Caco-2 (cell line): ENCODE data around the gene MTRF1. TPM values are rescaled to one million over a fixed set of nuclear protein-coding genes. Genes with fewer than 3 reads are reported as not detected.

Source experiments
- BruUV-seq: library from RNA; stranded (reverse); fragments of 400-500 nt; replicated peaks from 2 replicates; lab custom pipeline; 2021; lab: Mats Ljungman, UMichigan
- CTCF ChIA-PET: fragments of 300-600 bp; sonication (Branson Sonifier 250); formaldehyde crosslinking; loops from one replicate; lab custom pipeline; 2022; ENCODE audit warnings: antibody characterized with exemption; lab: Charles Lee
- POLR2A ChIA-PET: fragments of 300-600 bp; sonication (Branson Sonifier 250); formaldehyde crosslinking; loops from one replicate; lab custom pipeline; 2022; ENCODE audit warnings: antibody characterized with exemption; lab: Charles Lee
- DNase-seq, 2 experiments: peaks; one replicate each; pipeline versions ENCODE4 v3.0.0 to v3.0.0-alpha.2; 2020 to 2022
- H3K27me3 ChIP-seq: replicated peaks from 2 replicates; pipeline ENCODE4 v1.6.0; 2011; ENCODE audit warnings: low read length; ENCODE audit not compliant: control insufficient read depth, insufficient read depth
- H3K36me3 ChIP-seq: 2 replicates; pipeline ENCODE4 v1.5.1; 2011; ENCODE audit warnings: low read length; ENCODE audit not compliant: control insufficient read depth, insufficient read depth
- H3K4me1 ChIP-seq: fragments of 250-450 bp; sonication (Bioruptor Pico); 2 replicates; pipeline ENCODE4 v1.5.1; 2020; ENCODE audit warnings: mild to moderate bottlenecking
- H3K4me3 ChIP-seq: 2 replicates; pipeline ENCODE4 v1.5.1; 2011; ENCODE audit warnings: low read depth, mild to moderate bottlenecking, control low read depth, low read length
- H3K9me3 ChIP-seq: fragments of 250-450 bp; sonication (Bioruptor Pico); 2 replicates; pipeline ENCODE4 v1.5.1; 2020; ENCODE audit warnings: mild to moderate bottlenecking, moderate library complexity
- H3K27ac Mint-ChIP-seq: one replicate; pipeline ENCODE4 v1.8.0; 2022; ENCODE audit warnings: mixed read lengths; ENCODE audit not compliant: unreplicated experiment
- H3K27me3 Mint-ChIP-seq: one replicate; pipeline ENCODE4 v1.8.0; 2022; ENCODE audit warnings: mixed read lengths; ENCODE audit not compliant: insufficient read depth, unreplicated experiment
- H3K36me3 Mint-ChIP-seq: one replicate; pipeline ENCODE4 v1.8.0; 2022; ENCODE audit warnings: mild to moderate bottlenecking, mixed read lengths; ENCODE audit not compliant: insufficient read depth, unreplicated experiment
- H3K4me1 Mint-ChIP-seq: one replicate; pipeline ENCODE4 v1.8.0; 2022; ENCODE audit warnings: low read depth, mixed read lengths; ENCODE audit not compliant: unreplicated experiment
- H3K4me3 Mint-ChIP-seq: one replicate; pipeline ENCODE4 v1.8.0; 2022; ENCODE audit warnings: mild to moderate bottlenecking, moderate library complexity, mixed read lengths; ENCODE audit not compliant: unreplicated experiment
- H3K9me3 Mint-ChIP-seq: one replicate; pipeline ENCODE4 v1.8.0; 2022; ENCODE audit warnings: mixed read lengths; ENCODE audit not compliant: unreplicated experiment
- intact Hi-C: fragments of 100-400 bp; cut with micrococcal nuclease; formaldehyde crosslinking; loops from one replicate; pipeline ENCODE4 v1.10.0; 2022; ENCODE audit not compliant: unreplicated experiment
- total RNA-seq: library from RNA; stranded (reverse); gene quantifications from 2 replicates; pipeline ENCODE4 v1.2.3, GENCODE V29; 2022
- TF ChIP-seq, protein P1 (sequence below), 2 experiments: fragments of 200-600 bp in 1 of 2; IDR thresholded peaks; 1 replicate in 1 of 2; 2 replicates in 1 of 2; pipeline versions ENCODE4 v1.5.1 to v1.8.0; 2011 to 2022; ENCODE audit warnings: antibody characterized with exemption in 1 of 2, control low read depth in 1 of 2, inconsistent platforms in 1 of 2, low read depth in 1 of 2, low read length in 1 of 2, mild to moderate bottlenecking in 1 of 2, moderate library complexity in 1 of 2; ENCODE audit not compliant: insufficient read depth in 1 of 2, severe bottlenecking in 1 of 2, unreplicated experiment in 1 of 2

MTRF1 gene
- total RNA-seq, 1 experiment from 2014 or later = 24.7 TPM

DNA sequence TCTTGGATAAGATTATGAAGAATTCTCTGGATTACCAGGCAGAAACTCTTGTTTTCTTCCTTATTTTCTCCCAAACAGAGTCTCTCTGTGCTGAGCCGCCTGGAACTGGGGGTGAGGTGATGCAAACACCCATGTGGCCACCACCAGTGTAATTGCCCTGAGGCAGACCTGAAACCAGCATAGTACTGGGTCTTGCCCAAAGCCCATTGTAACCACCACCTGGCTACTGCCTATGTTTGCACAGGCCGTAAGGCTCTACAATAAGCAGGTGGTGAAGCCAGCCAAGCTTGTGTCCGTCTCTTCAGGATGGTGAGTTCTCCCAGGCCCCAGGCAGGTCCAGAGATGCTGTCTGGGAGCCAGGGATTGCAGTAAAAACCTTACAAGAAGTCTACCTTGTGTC lies 50.1 kb downstream of the MTRF1 start:
- H3K27me3 Mint-ChIP-seq = no peaks in the 10 kb centered on the region
- DNase-seq = no peak
- H3K4me3 ChIP-seq = no peak overlapping the region
- peaks cover 14% of the 10 kb centered on the region for H3K9me3 ChIP-seq
- ChIA-PET CTCF (interaction anchor here (0.6 kb wide), 1 partner anchor 14 kb away, joined by 3 read pairs; no protein-coding TSS in a partner anchor), POLR2A (no interaction called here)
- H3K36me3 Mint-ChIP-seq = peaks cover 6% of the 10 kb centered on the region
- H3K27ac Mint-ChIP-seq = no peak overlapping the region
- TF ChIP-seq, protein P1, sequence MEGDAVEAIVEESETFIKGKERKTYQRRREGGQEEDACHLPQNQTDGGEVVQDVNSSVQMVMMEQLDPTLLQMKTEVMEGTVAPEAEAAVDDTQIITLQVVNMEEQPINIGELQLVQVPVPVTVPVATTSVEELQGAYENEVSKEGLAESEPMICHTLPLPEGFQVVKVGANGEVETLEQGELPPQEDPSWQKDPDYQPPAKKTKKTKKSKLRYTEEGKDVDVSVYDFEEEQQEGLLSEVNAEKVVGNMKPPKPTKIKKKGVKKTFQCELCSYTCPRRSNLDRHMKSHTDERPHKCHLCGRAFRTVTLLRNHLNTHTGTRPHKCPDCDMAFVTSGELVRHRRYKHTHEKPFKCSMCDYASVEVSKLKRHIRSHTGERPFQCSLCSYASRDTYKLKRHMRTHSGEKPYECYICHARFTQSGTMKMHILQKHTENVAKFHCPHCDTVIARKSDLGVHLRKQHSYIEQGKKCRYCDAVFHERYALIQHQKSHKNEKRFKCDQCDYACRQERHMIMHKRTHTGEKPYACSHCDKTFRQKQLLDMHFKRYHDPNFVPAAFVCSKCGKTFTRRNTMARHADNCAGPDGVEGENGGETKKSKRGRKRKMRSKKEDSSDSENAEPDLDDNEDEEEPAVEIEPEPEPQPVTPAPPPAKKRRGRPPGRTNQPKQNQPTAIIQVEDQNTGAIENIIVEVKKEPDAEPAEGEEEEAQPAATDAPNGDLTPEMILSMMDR (IDR thresholded peaks at IDR 0.05; ENCODE audit: insufficient read depth in 1 of 2, low read depth in 1 of 2, low read length in 1 of 2, severe bottlenecking in 1 of 2, unreplicated experiment in 1 of 2) = no peak
- H3K9me3 Mint-ChIP-seq = peaks cover 28% of the 10 kb centered on the region
- no peaks in the 10 kb centered on the region for H3K4me1 ChIP-seq
- no peaks in the 10 kb centered on the region for H3K4me1 Mint-ChIP-seq
- H3K4me3 Mint-ChIP-seq = no peak overlapping the region
- intact Hi-C loops = no loop called here
- no peaks in the 10 kb centered on the region; the same call in none of the 2 replicates for H3K36me3 ChIP-seq
- H3K27me3 ChIP-seq = no peaks in the 10 kb centered on the region
- no TSS peak for BruUV-seq

DNA sequence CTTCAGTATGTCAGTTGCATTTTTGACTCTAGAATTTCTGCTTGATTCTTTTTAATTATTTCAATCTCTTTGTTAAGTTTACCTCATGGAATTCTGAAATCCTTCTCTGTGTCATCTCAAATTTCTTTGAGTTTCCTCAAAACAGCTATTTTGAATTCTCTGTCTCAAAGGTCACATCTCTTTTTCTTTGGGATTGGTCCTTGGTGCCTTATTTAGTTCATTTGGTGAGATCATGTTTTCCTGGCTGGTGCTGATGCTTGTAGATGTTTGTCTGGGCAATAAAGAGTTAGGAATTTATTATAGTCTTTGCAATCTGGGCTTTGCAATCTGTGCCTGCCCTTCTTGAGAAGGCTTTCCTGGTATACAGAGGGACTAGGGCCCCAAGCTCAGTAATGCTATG lies 50.5 kb downstream of the MTRF1 start:
- intact Hi-C loops = no loop called here
- no peaks in the 10 kb centered on the region for H3K27me3 Mint-ChIP-seq
- ChIA-PET POLR2A (no interaction called here), CTCF (no interaction called here)
- no peak overlapping the region for H3K27ac Mint-ChIP-seq
- H3K27me3 ChIP-seq = no peaks in the 10 kb centered on the region
- H3K4me1 Mint-ChIP-seq = no peaks in the 10 kb centered on the region
- no peak overlapping the region for H3K4me3 ChIP-seq
- H3K36me3 ChIP-seq = no peaks in the 10 kb centered on the region; the same call in none of the 2 replicates
- DNase-seq = no peak
- H3K9me3 ChIP-seq = peaks cover 14% of the 10 kb centered on the region
- no TSS peak for BruUV-seq
- no peak overlapping the region for H3K4me3 Mint-ChIP-seq
- peaks cover 6% of the 10 kb centered on the region for H3K36me3 Mint-ChIP-seq
- TF ChIP-seq, protein P1 (IDR thresholded peaks at IDR 0.05; ENCODE audit: insufficient read depth in 1 of 2, low read depth in 1 of 2, low read length in 1 of 2, severe bottlenecking in 1 of 2, unreplicated experiment in 1 of 2) = no peak
- no peaks in the 10 kb centered on the region for H3K4me1 ChIP-seq
- peaks cover 28% of the 10 kb centered on the region for H3K9me3 Mint-ChIP-seq

DNA sequence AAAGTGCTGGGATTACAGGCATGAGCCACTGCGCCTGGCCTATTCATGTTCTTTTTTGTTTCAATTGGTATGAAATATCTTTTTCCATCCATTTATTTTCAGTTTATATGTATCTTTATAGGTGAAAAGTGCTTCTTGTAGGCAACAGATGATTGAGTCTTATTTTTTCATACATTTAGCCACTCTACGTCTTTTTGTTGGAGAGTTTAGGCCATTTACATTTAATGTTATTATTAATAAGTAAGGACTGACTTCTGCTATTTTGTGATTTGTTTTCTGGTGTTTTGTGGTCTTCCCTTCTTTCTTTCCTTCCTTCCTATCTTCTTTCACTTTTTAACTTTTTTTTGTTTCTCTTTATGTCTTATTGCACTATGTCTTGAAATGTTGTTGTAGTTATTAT lies 52.3 kb downstream of the MTRF1 start:
- Mint-ChIP-seq H3K4me3 (no peak overlapping the region), H3K27ac (no peak overlapping the region), H3K4me1 (no peaks in the 10 kb centered on the region), H3K27me3 (no peaks in the 10 kb centered on the region), H3K9me3 (peaks cover 35% of the 10 kb centered on the region), H3K36me3 (peaks cover 6% of the 10 kb centered on the region)
- H3K4me1 ChIP-seq = no peaks in the 10 kb centered on the region
- intact Hi-C loops = no loop called here
- no TSS peak for BruUV-seq
- ChIA-PET POLR2A (no interaction called here), CTCF (no interaction called here)
- H3K4me3 ChIP-seq = no peak overlapping the region
- TF ChIP-seq, protein P1 (IDR thresholded peaks at IDR 0.05; ENCODE audit: insufficient read depth in 1 of 2, low read depth in 1 of 2, low read length in 1 of 2, severe bottlenecking in 1 of 2, unreplicated experiment in 1 of 2) = no peak
- no peaks in the 10 kb centered on the region for H3K27me3 ChIP-seq
- no peak for DNase-seq
- H3K9me3 ChIP-seq = peaks cover 11% of the 10 kb centered on the region
- H3K36me3 ChIP-seq = no peaks in the 10 kb centered on the region; the same call in none of the 2 replicates
